Measurements from ENCODE around the gene ADGRA1. TPM values are rescaled to one million over a fixed set of nuclear protein-coding genes. Genes with fewer than 3 reads are reported as not detected.

The ADGRA1 gene
- total and polyA plus RNA-seq, 10 of the 15 experiments (the other 5 are each of a cell fraction or from before 2014, with no cell fraction given): not detected

DNA sequence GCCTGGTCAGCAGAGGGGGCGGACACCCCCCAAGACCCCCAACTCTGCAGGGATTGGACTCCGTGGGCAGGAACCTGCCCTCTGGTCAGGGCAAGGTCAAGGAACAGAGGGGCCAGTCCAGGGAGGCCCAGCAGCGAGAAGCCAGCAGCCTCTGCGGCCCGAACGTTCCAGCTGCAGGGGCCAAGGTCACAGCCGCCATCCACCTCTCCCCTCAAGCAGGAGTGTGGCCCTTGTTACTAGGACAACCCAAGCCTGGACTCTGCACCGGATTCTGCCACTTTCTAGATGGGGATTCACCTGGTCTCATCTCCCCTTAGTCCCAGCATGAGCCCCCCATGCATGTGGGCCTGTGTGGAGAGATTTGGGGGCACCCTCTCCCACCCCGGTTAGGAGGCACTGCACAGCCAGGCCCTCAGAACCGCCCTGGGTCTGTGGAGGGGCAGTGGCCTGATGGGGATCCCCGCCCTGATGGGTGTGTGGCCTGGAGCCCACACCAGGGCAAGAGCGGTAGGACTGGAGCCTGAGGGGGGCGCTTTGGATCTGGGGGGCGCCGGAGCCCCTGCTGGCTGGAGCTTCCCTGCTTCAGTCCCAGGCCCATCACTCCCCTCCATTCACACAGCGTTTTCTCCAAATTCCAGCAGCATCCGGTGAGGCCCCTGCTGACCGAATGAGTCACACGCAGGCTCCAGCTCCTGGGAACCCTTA is 18.1 kb downstream of the ADGRA1 start:
- H3K4me3 ChIP-seq: no peak overlapping the region
- intact Hi-C loops (cut with micrococcal nuclease; ENCODE audit: unreplicated experiment): no loop called here
- no peaks in the 10 kb centered on the region for H3K4me1 ChIP-seq (ENCODE audit: control insufficient read depth, insufficient read depth, low read length)
- in situ Hi-C loops (cut with MboI): no loop called here
- ChIA-PET CTCF (no interaction called here), POLR2A (no interaction called here), RAD21 (ENCODE audit: unreplicated experiment) (no interaction called here), SMC1A (ENCODE audit: uncharacterized antibody, unreplicated experiment) (no interaction called here)
- no peak overlapping the region for H3K9ac ChIP-seq (ENCODE audit: control insufficient read depth, insufficient read depth, low read length)
- no peaks in the 10 kb centered on the region for H3K27me3 ChIP-seq (replicated peaks in 1 of 2; ENCODE audit: control insufficient read depth in 2 of 2, insufficient read depth in 2 of 2, low read length in 1 of 2)
- no peaks in the 10 kb centered on the region for H3K36me3 ChIP-seq (ENCODE audit: control insufficient read depth in 2 of 2, insufficient read depth in 2 of 2, low read length in 1 of 2)
- ATAC-seq (no peak), FAIRE-seq (no peak), DNase-seq (ENCODE audit: low read depth, low spot score) (no peak)
- TF ChIP-seq, protein P1, sequence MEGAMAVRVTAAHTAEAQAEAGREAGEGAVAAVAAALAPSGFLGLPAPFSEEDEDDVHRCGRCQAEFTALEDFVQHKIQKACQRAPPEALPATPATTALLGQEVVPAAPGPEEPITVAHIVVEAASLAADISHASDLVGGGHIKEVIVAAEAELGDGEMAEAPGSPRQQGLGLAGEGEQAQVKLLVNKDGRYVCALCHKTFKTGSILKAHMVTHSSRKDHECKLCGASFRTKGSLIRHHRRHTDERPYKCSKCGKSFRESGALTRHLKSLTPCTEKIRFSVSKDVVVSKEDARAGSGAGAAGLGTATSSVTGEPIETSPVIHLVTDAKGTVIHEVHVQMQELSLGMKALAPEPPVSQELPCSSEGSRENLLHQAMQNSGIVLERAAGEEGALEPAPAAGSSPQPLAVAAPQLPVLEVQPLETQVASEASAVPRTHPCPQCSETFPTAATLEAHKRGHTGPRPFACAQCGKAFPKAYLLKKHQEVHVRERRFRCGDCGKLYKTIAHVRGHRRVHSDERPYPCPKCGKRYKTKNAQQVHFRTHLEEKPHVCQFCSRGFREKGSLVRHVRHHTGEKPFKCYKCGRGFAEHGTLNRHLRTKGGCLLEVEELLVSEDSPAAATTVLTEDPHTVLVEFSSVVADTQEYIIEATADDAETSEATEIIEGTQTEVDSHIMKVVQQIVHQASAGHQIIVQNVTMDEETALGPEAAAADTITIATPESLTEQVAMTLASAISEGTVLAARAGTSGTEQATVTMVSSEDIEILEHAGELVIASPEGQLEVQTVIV (IDR thresholded peaks at IDR 0.05; ENCODE audit: borderline replicate concordance, partially characterized antibody): no peak
- TF ChIP-seq CBX3 (IDR thresholded peaks at IDR 0.05; ENCODE audit: borderline replicate concordance, low read depth) (no peak), NFXL1 (IDR thresholded peaks at IDR 0.05; ENCODE audit: borderline replicate concordance) (no peak), SMAD1 (IDR thresholded peaks at IDR 0.05; ENCODE audit: low read depth, partially characterized antibody) (no peak), POLR2A (IDR thresholded peaks at IDR 0.05; ENCODE audit: low read depth, low read length) (no peak), CBX5 (IDR thresholded peaks at IDR 0.05; ENCODE audit: low read depth) (no peak), BACH1 (IDR thresholded peaks at IDR 0.05; ENCODE audit: borderline replicate concordance) (no peak), IKZF2 (IDR thresholded peaks at IDR 0.05) (no peak)
- TF ChIP-seq, protein P2, sequence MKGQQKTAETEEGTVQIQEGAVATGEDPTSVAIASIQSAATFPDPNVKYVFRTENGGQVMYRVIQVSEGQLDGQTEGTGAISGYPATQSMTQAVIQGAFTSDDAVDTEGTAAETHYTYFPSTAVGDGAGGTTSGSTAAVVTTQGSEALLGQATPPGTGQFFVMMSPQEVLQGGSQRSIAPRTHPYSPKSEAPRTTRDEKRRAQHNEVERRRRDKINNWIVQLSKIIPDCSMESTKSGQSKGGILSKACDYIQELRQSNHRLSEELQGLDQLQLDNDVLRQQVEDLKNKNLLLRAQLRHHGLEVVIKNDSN (IDR thresholded peaks at IDR 0.05; ENCODE audit: borderline replicate concordance, extremely low read length, insufficient read depth, low read depth, low read length): no peak
- H3K9me3 ChIP-seq (replicated peaks; ENCODE audit: control insufficient read depth, insufficient read depth, low read length): no peaks in the 10 kb centered on the region; the same call in 2 of the 3 replicates
- BruUV-seq (replicated peaks): no TSS peak
- 52% methylated on average over 19 of the region's 19 CpGs for WGBS (ENCODE audit: insufficient coverage, insufficient replicate concordance, low lambda C conversion rate, missing lambda C conversion rate)
- no peaks in the 10 kb centered on the region for H4K20me1 ChIP-seq (ENCODE audit: control insufficient read depth, insufficient read depth)
- H3K79me2 ChIP-seq (ENCODE audit: control insufficient read depth, insufficient read depth, low read length): no peaks in the 10 kb centered on the region
- no peak overlapping the region for H2AFZ ChIP-seq (ENCODE audit: control insufficient read depth, low read depth, low read length)
- H3K27ac ChIP-seq (ENCODE audit: control insufficient read depth, insufficient read depth): no peak overlapping the region
- no peak overlapping the region for H3K4me2 ChIP-seq (ENCODE audit: control insufficient read depth, insufficient read depth)
